ENCODE data around the gene ZNF469. TPM values are rescaled to one million over a fixed set of nuclear protein-coding genes. Genes with fewer than 3 reads are reported as not detected.

The ZNF469 gene
- total RNA-seq, 2 donors from 2014 or later, result 4.5 to 11.3 TPM

DNA sequence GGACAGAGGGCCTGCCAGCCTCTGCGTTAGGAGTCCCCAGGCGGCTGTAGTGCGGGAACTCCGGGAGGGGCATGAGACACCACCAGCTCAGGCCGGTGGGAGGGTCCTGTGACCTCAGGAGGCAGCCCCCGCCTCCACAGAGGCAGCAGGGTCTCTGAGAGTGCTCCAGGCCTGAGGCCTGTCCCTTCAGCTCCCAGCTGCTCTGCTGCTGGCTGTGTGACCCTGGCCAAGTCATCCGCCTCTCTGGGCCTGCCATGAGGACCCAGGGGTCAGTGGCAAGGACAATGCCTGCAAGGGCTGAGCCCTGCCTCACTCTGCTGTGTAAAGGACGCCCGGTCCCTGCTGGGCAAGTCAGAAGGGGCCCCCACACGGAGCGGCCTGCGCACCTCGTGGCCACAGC lies 43.3 kb downstream of the ZNF469 start:
- TF ChIP-seq, protein P1, sequence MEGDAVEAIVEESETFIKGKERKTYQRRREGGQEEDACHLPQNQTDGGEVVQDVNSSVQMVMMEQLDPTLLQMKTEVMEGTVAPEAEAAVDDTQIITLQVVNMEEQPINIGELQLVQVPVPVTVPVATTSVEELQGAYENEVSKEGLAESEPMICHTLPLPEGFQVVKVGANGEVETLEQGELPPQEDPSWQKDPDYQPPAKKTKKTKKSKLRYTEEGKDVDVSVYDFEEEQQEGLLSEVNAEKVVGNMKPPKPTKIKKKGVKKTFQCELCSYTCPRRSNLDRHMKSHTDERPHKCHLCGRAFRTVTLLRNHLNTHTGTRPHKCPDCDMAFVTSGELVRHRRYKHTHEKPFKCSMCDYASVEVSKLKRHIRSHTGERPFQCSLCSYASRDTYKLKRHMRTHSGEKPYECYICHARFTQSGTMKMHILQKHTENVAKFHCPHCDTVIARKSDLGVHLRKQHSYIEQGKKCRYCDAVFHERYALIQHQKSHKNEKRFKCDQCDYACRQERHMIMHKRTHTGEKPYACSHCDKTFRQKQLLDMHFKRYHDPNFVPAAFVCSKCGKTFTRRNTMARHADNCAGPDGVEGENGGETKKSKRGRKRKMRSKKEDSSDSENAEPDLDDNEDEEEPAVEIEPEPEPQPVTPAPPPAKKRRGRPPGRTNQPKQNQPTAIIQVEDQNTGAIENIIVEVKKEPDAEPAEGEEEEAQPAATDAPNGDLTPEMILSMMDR (IDR thresholded peaks at IDR 0.05), result no peak
- no peaks in the 10 kb centered on the region for H3K27me3 ChIP-seq (replicated peaks; ENCODE audit: insufficient read depth)
- peaks cover 9 to 20% of the 10 kb centered on the region in 2 donors for H3K4me1 ChIP-seq (ENCODE audit: control insufficient read depth in 1 of 2, low read depth in 2 of 2)
- H3K9me3 ChIP-seq, result no peaks in the 10 kb centered on the region
- no peaks in the 10 kb centered on the region for H3K36me3 ChIP-seq
- DNase-seq (ENCODE audit: low spot score) (no peak), ATAC-seq (ENCODE audit: insufficient number of reproducible peaks, low FRiP score, low read depth) (no peak)
- no peak overlapping the region for H3K4me3 ChIP-seq
- no peak overlapping the region for H3K27ac ChIP-seq

DNA sequence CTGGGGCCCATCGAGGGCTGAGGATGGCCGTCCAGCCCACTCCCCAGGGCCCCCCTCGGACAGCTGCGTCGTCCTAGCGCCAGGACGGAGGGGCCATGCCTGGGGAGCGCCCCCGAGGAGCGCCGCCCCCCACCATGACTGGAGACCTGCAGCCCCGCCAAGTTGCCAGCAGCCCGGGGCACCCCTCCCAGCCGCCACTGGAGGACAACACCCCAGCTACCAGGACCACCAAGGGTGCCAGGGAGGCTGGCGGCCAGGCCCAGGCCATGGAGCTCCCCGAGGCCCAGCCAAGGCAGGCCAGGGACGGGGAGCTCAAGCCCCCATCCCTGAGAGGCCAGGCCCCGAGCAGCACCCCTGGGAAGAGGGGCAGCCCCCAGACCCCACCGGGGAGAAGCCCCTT lies 44.6 kb downstream of the ZNF469 start:
- peaks cover 9 to 20% of the 10 kb centered on the region in 2 donors for H3K4me1 ChIP-seq (ENCODE audit: control insufficient read depth in 1 of 2, low read depth in 2 of 2)
- no peaks in the 10 kb centered on the region for H3K36me3 ChIP-seq
- H3K4me3 ChIP-seq, result no peak overlapping the region
- no peak overlapping the region for H3K27ac ChIP-seq
- TF ChIP-seq, protein P1 (IDR thresholded peaks at IDR 0.05), result no peak
- DNase-seq (ENCODE audit: low spot score) (no peak), ATAC-seq (ENCODE audit: insufficient number of reproducible peaks, low FRiP score, low read depth) (no peak)
- H3K27me3 ChIP-seq (replicated peaks; ENCODE audit: insufficient read depth), result no peaks in the 10 kb centered on the region
- no peaks in the 10 kb centered on the region for H3K9me3 ChIP-seq

DNA sequence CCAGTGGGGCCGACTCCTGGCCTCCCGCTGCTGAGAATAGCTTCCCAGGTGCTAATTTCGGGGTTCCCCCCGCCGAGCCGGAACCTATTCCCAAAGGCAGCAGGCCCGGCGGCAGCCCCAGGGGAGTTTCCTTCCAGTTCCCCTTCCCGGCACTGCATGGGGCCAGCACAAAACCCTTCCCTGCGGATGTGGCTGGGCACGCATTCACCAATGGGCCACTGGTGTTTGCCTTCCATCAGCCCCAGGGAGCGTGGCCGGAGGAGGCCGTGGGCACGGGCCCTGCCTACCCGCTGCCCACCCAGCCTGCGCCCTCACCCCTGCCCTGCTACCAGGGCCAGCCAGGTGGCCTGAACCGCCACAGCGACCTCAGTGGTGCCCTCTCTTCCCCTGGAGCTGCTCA lies 45.4 kb downstream of the ZNF469 start:
- TF ChIP-seq, protein P1 (IDR thresholded peaks at IDR 0.05), result no peak
- Histone ChIP-seq H3K4me1 (ENCODE audit: control insufficient read depth in 1 of 2, low read depth in 2 of 2) (peaks cover 9 to 20% of the 10 kb centered on the region in 2 donors), H3K27me3 (replicated peaks; ENCODE audit: insufficient read depth) (no peaks in the 10 kb centered on the region), H3K9me3 (no peaks in the 10 kb centered on the region), H3K36me3 (no peaks in the 10 kb centered on the region), H3K4me3 (no peak overlapping the region), H3K27ac (no peak overlapping the region)
- ATAC-seq (ENCODE audit: insufficient number of reproducible peaks, low FRiP score, low read depth), result no peak
- no peak for DNase-seq (ENCODE audit: low spot score)

DNA sequence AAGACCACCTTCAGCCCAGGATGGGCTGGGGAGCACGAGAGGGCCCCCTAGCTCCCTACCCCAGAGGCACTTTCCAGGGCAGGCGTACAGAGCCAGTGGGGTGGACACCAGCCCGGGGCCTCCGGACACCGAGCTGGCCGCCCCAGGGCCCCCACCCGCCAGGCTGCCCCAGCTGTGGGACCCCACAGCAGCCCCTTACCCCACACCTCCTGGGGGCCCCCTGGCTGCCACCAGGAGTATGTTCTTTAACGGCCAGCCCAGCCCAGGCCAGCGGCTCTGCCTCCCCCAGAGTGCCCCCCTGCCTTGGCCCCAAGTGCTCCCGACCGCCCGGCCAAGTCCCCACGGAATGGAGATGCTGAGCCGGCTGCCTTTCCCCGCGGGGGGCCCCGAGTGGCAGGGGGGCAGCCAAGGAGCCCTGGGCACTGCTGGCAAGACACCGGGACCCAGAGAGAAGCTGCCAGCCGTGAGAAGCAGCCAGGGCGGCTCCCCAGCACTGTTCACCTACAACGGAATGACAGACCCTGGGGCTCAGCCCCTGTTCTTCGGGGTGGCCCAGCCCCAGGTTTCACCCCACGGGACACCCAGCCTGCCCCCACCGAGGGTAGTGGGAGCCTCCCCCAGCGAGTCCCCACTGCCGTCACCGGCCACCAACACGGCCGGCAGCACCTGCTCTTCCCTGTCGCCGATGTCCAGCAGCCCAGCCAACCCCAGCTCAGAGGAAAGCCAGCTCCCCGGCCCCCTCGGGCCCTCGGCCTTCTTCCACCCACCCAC lies 46.0 kb downstream of the ZNF469 start:
- no peak for ATAC-seq (ENCODE audit: insufficient number of reproducible peaks, low FRiP score, low read depth)
- no peak overlapping the region for H3K27ac ChIP-seq
- H3K4me1 ChIP-seq (ENCODE audit: control insufficient read depth in 1 of 2, low read depth in 2 of 2), result peaks cover 9 to 20% of the 10 kb centered on the region in 2 donors
- no peaks in the 10 kb centered on the region for H3K36me3 ChIP-seq
- no peaks in the 10 kb centered on the region for H3K27me3 ChIP-seq (replicated peaks; ENCODE audit: insufficient read depth)
- TF ChIP-seq, protein P1 (IDR thresholded peaks at IDR 0.05), result no peak
- no peak for DNase-seq (ENCODE audit: low spot score)
- no peak overlapping the region for H3K4me3 ChIP-seq
- no peaks in the 10 kb centered on the region for H3K9me3 ChIP-seq

DNA sequence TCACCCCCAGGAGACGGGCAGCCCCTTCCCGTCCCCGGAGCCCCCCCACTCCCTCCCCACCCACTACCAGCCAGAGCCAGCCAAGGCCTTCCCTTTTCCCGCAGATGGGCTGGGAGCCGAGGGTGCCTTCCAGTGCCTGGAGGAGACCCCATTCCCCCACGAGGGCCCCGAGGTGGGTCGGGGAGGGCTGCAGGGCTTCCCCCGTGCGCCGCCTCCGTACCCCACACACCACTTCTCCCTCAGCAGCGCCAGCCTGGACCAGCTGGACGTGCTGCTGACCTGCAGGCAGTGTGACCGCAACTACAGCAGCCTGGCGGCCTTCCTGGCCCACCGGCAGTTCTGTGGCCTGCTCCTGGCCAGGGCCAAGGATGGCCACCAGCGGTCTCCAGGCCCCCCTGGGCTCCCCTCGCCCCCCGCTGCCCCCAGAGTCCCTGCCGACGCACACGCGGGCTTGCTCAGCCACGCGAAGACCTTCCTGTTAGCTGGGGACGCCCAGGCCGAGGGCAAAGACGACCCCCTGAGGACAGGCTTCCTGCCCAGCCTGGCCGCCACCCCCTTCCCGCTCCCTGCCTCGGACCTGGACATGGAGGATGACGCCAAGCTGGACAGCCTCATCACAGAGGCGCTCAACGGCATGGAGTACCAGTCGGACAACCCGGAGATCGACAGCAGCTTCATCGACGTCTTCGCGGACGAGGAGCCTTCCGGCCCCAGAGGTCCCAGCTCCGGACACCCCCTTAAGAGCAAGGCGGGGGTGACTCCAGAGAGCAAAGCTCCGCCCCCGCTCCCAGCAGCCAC lies 46.8 kb downstream of the ZNF469 start:
- ATAC-seq (ENCODE audit: insufficient number of reproducible peaks, low FRiP score, low read depth) (no peak), DNase-seq (ENCODE audit: low spot score) (no peak)
- Histone ChIP-seq H3K36me3 (no peaks in the 10 kb centered on the region), H3K9me3 (no peaks in the 10 kb centered on the region), H3K4me3 (peak overlapping the region; percentile 68), H3K4me1 (ENCODE audit: control insufficient read depth in 1 of 2, low read depth in 2 of 2) (peaks cover 6 to 16% of the 10 kb centered on the region in 2 donors), H3K27me3 (replicated peaks; ENCODE audit: insufficient read depth) (no peaks in the 10 kb centered on the region), H3K27ac (no peak overlapping the region)
- TF ChIP-seq, protein P1 (IDR thresholded peaks at IDR 0.05), result no peak

Measured in thoracic aorta (tissue), 2 donors.